Measurements from ENCODE around the gene IL3.
"Not testable (repeated sequence)": the region's sequence is repeated elsewhere in the genome, so short reads cannot be mapped to it uniquely, and the experiment has no call there.

The IL3 gene

DNA sequence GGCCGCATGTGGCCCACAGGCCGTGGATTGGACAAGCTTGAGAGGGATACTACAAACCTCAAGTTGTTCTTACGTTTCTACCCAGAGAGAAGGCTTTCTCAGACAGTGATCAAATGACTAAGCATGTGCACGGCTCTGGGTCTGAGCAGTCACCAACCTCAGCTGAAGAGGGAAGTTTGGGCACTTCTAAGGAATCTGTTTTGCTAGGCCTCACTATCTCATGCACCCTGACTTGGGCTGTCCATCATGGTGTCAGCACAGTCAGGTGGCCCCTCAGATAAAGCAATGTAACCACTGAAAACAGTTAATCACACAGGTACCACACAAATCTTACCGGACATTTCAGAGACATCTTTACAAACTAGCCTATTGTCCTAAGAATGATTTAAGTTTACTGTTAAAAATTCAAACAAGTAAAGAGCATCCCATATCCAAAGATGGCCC lies 37.7 kb downstream of the IL3 start:
- no peak for DNase-seq

DNA sequence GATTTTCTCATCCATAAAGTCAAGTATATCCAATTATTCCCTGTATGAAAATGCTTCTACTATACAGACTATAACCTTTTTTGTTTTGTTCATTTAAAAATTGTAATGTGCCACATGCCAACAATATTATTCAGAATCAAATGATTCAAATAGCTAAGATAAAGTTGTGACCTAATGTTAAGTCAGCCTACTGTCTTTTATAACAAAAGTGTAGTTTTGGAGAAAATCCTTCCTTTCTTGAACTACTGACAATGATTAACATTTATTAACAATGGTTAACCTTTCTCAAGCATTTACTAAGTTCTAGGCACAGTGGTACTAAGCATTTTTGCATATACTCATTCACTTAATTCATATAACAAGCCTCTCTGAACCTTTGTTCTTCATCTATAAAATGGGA lies 38.2 kb downstream of the IL3 start:
- no peak for DNase-seq

- DNase-seq, result no peak
These were observed 38.8 kb downstream of the IL3 start for GRCh38 chr5:132099076-132099748.

DNA sequence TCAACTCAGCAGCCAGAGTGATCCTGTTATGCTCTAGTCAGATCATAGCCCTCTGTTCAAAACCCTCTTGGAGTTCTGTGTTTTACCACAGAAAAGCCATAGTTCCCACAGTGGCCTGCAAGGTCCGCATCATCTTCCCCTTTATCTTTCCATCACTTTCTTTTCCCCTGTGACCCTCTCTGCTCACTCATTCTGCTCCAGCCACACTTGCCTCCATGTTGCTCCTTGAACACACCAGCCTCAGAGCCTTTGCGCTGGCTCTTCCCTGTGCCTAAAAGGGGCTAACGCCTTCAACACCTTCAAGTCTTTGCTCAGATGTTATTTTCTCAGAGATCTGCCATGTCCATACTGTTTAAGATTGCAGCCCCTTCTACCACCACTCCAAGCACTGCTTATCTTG lies 39.5 kb downstream of the IL3 start:
- DNase-seq, result no peak

DNA sequence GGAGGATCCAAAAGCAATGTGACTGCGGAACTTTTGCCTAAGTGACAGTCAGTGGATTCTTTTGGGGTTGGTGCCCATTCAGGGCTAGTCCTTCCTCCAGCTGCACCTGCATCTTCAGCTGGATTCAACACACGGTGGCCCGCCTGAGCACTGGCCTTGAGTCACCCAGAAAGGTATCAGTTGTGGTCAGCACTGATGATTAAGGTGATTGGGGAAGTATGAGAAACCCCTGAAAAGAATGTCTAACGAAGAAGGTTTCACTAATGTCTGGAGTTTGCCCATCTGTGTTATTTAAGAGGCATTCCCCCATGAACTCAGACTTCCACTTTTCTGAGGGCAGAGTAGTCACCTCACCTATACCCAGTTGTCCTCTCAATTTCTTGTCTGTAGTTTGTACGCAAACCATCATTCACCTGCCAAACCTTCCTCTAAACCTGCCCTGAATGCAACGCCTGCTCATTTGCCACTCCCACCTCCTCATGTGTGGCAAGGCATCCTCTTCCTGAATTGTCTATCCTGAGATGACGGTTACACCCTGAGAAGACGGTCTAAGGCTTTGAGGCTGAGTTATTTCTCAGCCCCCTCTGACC lies 40.3 kb downstream of the IL3 start:
- no peak for DNase-seq

DNA sequence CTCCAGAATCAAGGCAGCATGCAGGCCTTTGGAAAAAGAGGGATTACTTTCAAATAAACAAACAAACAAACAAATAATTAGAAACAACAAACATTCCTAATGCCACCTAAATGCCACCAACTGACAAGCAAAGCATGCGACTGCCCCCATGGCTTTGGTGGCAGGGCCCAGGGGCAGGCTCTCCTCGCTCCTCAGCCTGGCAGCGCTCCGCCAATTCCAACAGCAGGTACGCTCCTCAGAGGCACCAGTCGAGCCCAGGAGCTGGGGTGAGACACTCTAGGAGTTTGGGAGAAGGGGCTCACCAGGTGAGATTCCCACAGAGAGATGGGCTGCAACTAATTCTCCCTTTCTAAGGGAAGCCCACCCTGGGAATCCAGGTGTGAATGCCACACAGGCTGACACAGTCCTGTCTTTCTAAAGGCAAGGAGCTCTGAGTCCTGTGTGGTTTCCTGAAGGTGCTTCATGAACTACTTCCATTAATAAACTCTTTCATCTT lies 41.0 kb downstream of the IL3 start:
- DNase-seq, result no peak

- DNase-seq, result no peak
These were observed 41.7 kb downstream of the IL3 start for GRCh38 chr5:132102101-132102701.

- DNase-seq, result no peak
These were observed 42.5 kb downstream of the IL3 start for GRCh38 chr5:132102944-132103331.

- no peak for DNase-seq
These were observed 43.0 kb downstream of the IL3 start for GRCh38 chr5:132103332-132103951.

- DNase-seq, result no peak
These were observed 43.5 kb downstream of the IL3 start for GRCh38 chr5:132103969-132104391.

GRCh38 chr5:132104556-132104955 lies 44.1 kb downstream of the IL3 start:
- DNase-seq, result no peak

DNA sequence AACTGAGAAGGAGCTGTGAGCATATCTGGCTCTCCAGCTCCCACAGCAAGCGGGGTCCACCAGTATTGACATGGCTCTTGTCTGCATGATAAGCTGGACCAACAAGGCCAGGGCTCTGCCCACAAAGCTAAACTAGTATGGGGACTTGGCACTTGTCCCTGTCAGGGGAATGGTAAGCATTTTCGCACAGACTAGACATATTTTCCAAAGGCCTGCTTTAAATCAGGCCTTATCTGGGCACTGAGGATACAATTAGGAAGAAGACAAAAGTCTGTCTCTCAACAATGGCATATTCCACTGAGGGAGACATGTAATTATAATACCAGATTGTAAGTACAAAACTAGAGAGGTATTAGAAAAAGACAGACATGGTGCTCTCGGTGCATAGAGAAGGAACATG lies 45.2 kb downstream of the IL3 start:
- DNase-seq, result no peak

DNA sequence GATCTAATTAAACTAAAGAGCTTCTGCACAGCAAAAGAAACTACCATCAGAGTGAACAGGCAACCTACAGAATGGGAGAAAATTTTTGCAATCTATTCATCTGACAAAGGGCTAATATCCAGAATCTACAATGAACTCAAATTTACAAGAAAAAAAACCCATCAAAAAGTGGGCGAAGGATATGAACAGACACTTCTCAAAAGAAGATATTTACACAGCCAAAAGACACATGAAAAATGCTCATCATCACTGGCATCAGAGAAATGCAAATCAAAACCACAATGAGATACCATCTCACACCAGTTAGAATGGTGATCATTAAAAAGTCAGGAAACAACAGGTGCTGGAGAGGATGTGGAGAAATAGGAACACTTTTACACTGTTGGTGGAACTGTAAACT lies 48.0 kb downstream of the IL3 start:
- DNase-seq, result not testable (repeated sequence)

DNA sequence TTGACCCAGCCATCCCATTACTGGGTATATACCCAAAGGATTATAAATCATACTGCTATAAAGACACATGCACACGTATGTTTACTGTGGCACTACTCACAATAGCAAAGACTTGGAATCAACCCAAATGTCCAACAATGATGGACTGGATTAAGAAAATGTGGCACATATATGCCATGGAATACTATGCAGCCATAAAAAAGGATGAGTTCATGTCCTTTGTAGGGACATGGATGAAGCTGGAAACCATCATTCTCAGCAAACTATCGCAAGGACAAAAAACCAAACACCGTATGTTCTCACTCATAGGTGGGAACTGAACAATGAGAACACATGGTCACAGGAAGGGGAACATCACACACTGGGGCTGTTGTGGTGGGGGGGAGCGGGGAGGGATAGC lies 48.5 kb downstream of the IL3 start:
- DNase-seq, result not testable (repeated sequence)

- DNase-seq, result no peak
These were observed 49.1 kb downstream of the IL3 start for GRCh38 chr5:132109494-132110053.

DNA sequence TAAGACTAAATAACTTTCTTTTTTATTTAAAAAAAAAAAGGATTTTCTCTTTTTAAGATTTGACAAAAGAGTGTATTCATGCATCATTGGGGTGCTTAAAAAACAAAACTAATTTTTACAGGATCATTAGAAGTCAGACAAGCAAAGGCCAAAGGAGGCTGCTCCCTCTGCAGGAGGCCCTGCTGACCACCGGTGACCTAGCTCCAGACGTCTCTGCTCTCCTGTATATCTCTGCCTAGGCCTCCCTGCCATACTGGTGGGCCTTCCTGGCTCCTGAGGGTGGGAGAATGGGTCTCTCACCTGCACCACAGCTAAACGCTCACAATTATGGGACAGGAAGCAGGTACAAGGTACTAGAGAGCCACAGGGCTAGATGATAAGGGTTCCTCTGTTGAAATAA lies 49.7 kb downstream of the IL3 start:
- no peak for DNase-seq

DNA sequence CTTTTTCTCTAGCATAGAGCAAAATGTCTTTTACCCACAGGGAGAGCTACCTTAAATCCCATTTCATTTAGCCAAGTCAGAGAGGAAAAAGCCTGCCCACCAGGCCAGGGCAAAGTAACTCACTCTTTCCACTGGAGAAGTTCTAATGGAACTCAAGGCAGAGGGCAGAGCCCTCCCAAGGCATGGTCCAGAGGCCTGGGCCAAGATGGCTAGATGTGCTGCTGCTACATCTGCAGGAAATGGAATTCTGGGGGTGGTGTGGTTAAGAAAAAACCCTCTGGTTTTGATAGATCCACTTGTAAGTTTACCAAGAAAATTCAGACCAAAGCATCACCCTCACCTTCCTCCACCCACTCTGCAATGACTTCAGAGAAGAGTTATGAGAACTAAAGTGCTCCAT lies 50.5 kb downstream of the IL3 start:
- DNase-seq, result no peak

DNA sequence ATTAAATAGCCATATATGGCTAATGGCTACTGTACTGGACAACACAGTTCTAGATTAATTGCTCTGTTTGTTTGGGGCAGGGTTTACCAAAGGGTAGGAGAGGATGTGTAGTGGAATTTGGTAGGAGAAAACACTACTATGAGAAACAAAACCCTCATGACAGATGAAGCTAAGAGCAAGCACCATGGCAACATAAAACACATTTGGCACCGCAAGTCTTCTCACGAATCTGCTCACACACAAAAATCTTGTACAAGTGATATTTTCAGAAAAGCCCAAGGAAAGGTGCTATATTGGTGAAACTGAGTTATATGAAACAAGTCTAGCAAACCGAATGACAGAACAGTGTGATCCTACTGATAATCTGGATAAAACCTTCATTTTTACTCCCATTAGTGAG lies 51.7 kb downstream of the IL3 start:
- no peak for DNase-seq

Data from SHP77 treated with DMSO at 0.1 percent for 48 hours (cell line).